ENCODE data around the gene DNAH7.

DNA sequence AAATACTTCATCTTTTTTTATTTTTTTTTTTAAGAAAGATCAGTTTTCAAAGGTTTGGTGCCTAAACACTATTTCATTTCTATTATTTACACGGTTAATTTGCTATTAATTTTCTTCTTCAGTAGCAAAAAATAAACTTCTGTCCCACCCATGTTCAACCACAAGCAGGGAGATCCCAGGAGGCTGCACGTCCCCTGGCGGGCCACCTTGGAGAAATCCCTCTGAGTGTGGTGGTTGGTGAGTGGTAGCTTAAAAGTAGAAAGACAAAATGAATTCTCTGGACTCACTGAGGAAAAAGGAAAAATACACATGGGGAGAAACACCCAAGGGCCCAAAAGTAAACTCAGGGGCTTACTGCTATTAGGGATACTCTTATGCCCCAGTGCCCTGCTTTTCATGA, 143.5 kb downstream of the DNAH7 start:
- TF ChIP-seq EZH2phosphoT487 (IDR thresholded peaks at IDR 0.05; ENCODE audit: unreplicated experiment) (no peak), EZH2 (IDR thresholded peaks at IDR 0.05; ENCODE audit: low read depth, unreplicated experiment) (no peak), STAT1 (IDR thresholded peaks at IDR 0.05; ENCODE audit: unreplicated experiment) (no peak), POLR2AphosphoS5 (IDR thresholded peaks at IDR 0.05; ENCODE audit: low read depth) (no peak), JUNB (IDR thresholded peaks at IDR 0.05; ENCODE audit: unreplicated experiment) (no peak), CREB1 (CRISPR knock-in tag; IDR thresholded peaks at IDR 0.05; ENCODE audit: low read depth) (no peak), NANOG (IDR thresholded peaks at IDR 0.05; ENCODE audit: borderline replicate concordance) (no peak), ZNF114 (CRISPR knock-in tag; IDR thresholded peaks at IDR 0.05) (no peak)
- TF ChIP-seq, protein P1, sequence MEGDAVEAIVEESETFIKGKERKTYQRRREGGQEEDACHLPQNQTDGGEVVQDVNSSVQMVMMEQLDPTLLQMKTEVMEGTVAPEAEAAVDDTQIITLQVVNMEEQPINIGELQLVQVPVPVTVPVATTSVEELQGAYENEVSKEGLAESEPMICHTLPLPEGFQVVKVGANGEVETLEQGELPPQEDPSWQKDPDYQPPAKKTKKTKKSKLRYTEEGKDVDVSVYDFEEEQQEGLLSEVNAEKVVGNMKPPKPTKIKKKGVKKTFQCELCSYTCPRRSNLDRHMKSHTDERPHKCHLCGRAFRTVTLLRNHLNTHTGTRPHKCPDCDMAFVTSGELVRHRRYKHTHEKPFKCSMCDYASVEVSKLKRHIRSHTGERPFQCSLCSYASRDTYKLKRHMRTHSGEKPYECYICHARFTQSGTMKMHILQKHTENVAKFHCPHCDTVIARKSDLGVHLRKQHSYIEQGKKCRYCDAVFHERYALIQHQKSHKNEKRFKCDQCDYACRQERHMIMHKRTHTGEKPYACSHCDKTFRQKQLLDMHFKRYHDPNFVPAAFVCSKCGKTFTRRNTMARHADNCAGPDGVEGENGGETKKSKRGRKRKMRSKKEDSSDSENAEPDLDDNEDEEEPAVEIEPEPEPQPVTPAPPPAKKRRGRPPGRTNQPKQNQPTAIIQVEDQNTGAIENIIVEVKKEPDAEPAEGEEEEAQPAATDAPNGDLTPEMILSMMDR (conservative IDR thresholded peaks at IDR 0.05; ENCODE audit: low read depth in 2 of 2), result peak in 1 of 2 experiments; percentile 30; a peak in 2 of 4 replicates
- TF ChIP-seq, protein P2, sequence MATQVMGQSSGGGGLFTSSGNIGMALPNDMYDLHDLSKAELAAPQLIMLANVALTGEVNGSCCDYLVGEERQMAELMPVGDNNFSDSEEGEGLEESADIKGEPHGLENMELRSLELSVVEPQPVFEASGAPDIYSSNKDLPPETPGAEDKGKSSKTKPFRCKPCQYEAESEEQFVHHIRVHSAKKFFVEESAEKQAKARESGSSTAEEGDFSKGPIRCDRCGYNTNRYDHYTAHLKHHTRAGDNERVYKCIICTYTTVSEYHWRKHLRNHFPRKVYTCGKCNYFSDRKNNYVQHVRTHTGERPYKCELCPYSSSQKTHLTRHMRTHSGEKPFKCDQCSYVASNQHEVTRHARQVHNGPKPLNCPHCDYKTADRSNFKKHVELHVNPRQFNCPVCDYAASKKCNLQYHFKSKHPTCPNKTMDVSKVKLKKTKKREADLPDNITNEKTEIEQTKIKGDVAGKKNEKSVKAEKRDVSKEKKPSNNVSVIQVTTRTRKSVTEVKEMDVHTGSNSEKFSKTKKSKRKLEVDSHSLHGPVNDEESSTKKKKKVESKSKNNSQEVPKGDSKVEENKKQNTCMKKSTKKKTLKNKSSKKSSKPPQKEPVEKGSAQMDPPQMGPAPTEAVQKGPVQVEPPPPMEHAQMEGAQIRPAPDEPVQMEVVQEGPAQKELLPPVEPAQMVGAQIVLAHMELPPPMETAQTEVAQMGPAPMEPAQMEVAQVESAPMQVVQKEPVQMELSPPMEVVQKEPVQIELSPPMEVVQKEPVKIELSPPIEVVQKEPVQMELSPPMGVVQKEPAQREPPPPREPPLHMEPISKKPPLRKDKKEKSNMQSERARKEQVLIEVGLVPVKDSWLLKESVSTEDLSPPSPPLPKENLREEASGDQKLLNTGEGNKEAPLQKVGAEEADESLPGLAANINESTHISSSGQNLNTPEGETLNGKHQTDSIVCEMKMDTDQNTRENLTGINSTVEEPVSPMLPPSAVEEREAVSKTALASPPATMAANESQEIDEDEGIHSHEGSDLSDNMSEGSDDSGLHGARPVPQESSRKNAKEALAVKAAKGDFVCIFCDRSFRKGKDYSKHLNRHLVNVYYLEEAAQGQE (IDR thresholded peaks at IDR 0.05; ENCODE audit: unreplicated experiment), result no peak
